ENCODE data around the gene KRT32. TPM values are rescaled to one million over a fixed set of nuclear protein-coding genes. Genes with fewer than 3 reads are reported as not detected.

The KRT32 gene
- total and polyA plus RNA-seq, 2 donors from 2014 or later, result not detected

DNA sequence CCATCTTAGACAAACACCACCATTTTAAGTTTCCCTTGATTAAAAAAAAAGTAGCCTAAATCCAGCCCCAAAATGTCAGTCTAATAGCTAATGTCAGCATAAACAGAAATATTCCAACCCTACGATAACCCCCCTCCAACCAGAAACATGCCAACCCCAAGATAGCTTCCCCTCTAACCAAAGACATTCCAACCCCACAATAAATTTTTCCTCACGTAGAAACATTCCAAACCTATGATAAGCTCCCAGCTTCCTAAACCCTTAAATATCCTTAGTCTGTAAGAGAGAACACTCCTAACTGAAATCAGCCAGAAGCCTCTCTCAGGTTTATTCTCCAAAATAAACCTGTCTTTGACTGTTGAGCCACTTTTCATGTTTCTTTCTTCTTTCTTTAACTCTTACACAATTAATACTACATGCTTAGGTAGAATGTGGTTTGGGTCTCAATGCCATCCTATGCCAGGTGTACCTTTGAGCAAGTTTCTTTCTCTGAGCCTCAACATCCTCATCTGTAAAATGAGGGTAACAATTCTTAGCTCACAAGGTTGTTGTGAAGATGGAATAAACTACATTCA, 15.9 kb downstream of the KRT32 start:
- intact Hi-C loops (cut with DNase I), result no loop called here
- no peaks in the 10 kb centered on the region for H3K36me3 ChIP-seq (ENCODE audit: control insufficient read depth in 2 of 3, insufficient read depth in 3 of 3, low read length in 3 of 3)
- no peaks in the 10 kb centered on the region for H3K9me3 ChIP-seq (ENCODE audit: control insufficient read depth in 2 of 3, insufficient read depth in 1 of 3, low read length in 3 of 3)
- no peak overlapping the region for H3K27ac ChIP-seq (ENCODE audit: low read depth in 2 of 2, low read length in 2 of 2)
- FAIRE-seq, result no peak
- H3K4me1 ChIP-seq (ENCODE audit: control insufficient read depth in 2 of 3, insufficient read depth in 2 of 3, low read depth in 1 of 3, low read length in 3 of 3), result no peaks in the 10 kb centered on the region
- TF ChIP-seq, protein P1, sequence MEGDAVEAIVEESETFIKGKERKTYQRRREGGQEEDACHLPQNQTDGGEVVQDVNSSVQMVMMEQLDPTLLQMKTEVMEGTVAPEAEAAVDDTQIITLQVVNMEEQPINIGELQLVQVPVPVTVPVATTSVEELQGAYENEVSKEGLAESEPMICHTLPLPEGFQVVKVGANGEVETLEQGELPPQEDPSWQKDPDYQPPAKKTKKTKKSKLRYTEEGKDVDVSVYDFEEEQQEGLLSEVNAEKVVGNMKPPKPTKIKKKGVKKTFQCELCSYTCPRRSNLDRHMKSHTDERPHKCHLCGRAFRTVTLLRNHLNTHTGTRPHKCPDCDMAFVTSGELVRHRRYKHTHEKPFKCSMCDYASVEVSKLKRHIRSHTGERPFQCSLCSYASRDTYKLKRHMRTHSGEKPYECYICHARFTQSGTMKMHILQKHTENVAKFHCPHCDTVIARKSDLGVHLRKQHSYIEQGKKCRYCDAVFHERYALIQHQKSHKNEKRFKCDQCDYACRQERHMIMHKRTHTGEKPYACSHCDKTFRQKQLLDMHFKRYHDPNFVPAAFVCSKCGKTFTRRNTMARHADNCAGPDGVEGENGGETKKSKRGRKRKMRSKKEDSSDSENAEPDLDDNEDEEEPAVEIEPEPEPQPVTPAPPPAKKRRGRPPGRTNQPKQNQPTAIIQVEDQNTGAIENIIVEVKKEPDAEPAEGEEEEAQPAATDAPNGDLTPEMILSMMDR (IDR thresholded peaks at IDR 0.05; ENCODE audit: borderline replicate concordance, extremely low read depth, insufficient read depth), result no peak
- H3K27me3 ChIP-seq (ENCODE audit: control insufficient read depth, insufficient read depth, low read length), result no peaks in the 10 kb centered on the region
- H3K9ac ChIP-seq (ENCODE audit: low read length in 3 of 3), result no peak overlapping the region
- no peak overlapping the region for H3K4me3 ChIP-seq (ENCODE audit: low read length in 3 of 3)
- no peak for DNase-seq

DNA sequence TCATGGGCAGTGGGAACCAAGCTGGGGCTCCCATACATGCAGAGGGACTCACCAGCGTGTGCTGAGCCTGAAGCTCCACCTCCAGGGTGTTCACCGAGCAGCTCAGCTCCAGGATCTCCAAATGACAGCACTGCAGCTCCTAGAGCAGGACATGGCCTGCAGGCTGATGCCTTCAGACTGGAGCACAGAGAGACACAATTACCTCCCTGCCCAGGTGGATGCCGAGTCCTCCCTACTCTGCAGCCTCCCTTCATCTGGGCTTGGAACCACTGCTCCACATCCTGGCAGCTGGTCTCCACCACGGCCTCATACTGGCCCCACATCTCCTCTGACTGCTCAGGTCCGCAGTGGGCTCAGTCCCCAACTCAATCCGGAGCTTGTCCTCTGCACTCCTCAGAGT, 18.2 kb downstream of the KRT32 start:
- no peak overlapping the region for H3K27ac ChIP-seq (ENCODE audit: low read depth in 2 of 2, low read length in 2 of 2)
- H3K27me3 ChIP-seq (ENCODE audit: control insufficient read depth, insufficient read depth, low read length), result no peaks in the 10 kb centered on the region
- H3K36me3 ChIP-seq (ENCODE audit: control insufficient read depth in 2 of 3, insufficient read depth in 3 of 3, low read length in 3 of 3), result no peaks in the 10 kb centered on the region
- H3K4me1 ChIP-seq (ENCODE audit: control insufficient read depth in 2 of 3, insufficient read depth in 2 of 3, low read depth in 1 of 3, low read length in 3 of 3), result no peaks in the 10 kb centered on the region
- FAIRE-seq (no peak), DNase-seq (no peak)
- TF ChIP-seq, protein P1 (IDR thresholded peaks at IDR 0.05; ENCODE audit: borderline replicate concordance, extremely low read depth, insufficient read depth), result no peak
- H3K4me3 ChIP-seq (ENCODE audit: low read length in 3 of 3), result no peak overlapping the region
- no peak overlapping the region for H3K9ac ChIP-seq (ENCODE audit: low read length in 3 of 3)
- intact Hi-C loops (cut with DNase I), result no loop called here
- no peaks in the 10 kb centered on the region for H3K9me3 ChIP-seq (ENCODE audit: control insufficient read depth in 2 of 3, insufficient read depth in 1 of 3, low read length in 3 of 3)

DNA sequence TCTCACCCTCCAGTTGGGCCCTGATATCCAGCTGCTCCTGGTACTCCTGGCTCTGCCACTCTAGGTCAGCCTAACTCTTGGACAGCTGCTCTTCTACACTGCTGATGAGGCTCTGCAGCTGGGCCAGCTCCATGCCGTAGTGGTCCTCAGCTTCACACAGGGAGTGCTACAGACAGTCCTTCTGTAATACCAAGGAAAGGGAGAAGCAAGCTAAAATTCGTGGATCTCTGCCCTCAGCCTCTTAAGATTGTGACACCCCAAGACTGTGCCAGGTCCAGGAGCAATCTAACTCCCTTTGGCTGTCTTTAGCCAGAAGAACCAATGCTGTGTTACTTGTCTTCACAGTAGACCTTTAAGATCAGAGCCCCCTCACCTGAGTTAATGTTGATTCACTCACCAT, 18.7 kb downstream of the KRT32 start:
- intact Hi-C loops (cut with DNase I), result no loop called here
- no peak for FAIRE-seq

More for the DNA sequence above, 18.7 kb downstream of the KRT32 start:
- TF ChIP-seq, protein P1 (IDR thresholded peaks at IDR 0.05; ENCODE audit: borderline replicate concordance, extremely low read depth, insufficient read depth), result no peak
- DNase-seq, result no peak
- no peak overlapping the region for H3K4me3 ChIP-seq (ENCODE audit: low read length in 3 of 3)
- H3K36me3 ChIP-seq (ENCODE audit: control insufficient read depth in 2 of 3, insufficient read depth in 3 of 3, low read length in 3 of 3), result no peaks in the 10 kb centered on the region
- no peaks in the 10 kb centered on the region for H3K9me3 ChIP-seq (ENCODE audit: control insufficient read depth in 2 of 3, insufficient read depth in 1 of 3, low read length in 3 of 3)
- H3K4me1 ChIP-seq (ENCODE audit: control insufficient read depth in 2 of 3, insufficient read depth in 2 of 3, low read depth in 1 of 3, low read length in 3 of 3), result no peaks in the 10 kb centered on the region
- no peak overlapping the region for H3K9ac ChIP-seq (ENCODE audit: low read length in 3 of 3)
- H3K27ac ChIP-seq (ENCODE audit: low read depth in 2 of 2, low read length in 2 of 2), result no peak overlapping the region
- no peaks in the 10 kb centered on the region for H3K27me3 ChIP-seq (ENCODE audit: control insufficient read depth, insufficient read depth, low read length)

Measured in kidney (tissue), 14 donors.